Nephron (organoid): ENCODE data around the gene ARID1B.

Source experiments
- H3K27ac Mint-ChIP-seq, 3 experiments: 2 replicates each; pipeline ENCODE4 v1.8.0; 2020; ENCODE audit warnings: mixed read lengths in 3 of 3, mild to moderate bottlenecking in 2 of 3, moderate library complexity in 1 of 3
- H3K27me3 Mint-ChIP-seq: 2 replicates; pipeline ENCODE4 v1.8.0; 2021; ENCODE audit warnings: low read depth, mild to moderate bottlenecking, moderate library complexity, mixed read lengths
- H3K36me3 Mint-ChIP-seq: 2 replicates; pipeline ENCODE4 v1.8.0; 2020; ENCODE audit warnings: low read depth, mixed read lengths
- H3K4me1 Mint-ChIP-seq: 2 replicates; pipeline ENCODE4 v1.8.0; 2020; ENCODE audit warnings: mixed read lengths
- H3K4me3 Mint-ChIP-seq, 3 experiments: 2 replicates each; pipeline ENCODE4 v1.8.0; 2020; ENCODE audit warnings: mild to moderate bottlenecking in 3 of 3, mixed read lengths in 3 of 3, moderate library complexity in 2 of 3
- H3K9me3 Mint-ChIP-seq: 2 replicates; pipeline ENCODE4 v1.8.0; 2020; ENCODE audit warnings: mixed read lengths
- CTCF ChIP-seq, 3 experiments: fragments of 200-600 bp; sonication (generic); IDR thresholded peaks; one replicate each; pipeline ENCODE4 v1.5.0; 2021; ENCODE audit warnings: antibody characterized with exemption in 3 of 3; ENCODE audit not compliant: unreplicated experiment in 3 of 3

ARID1B gene

GRCh38 chr6:157058574-157058973 is 281.4 kb downstream of the ARID1B start:
- Mint-ChIP-seq H3K27ac (peak overlapping the region; percentile 62 to 68 (median 67)), H3K36me3 (peaks cover 26% of the 10 kb centered on the region), H3K27me3 (no peaks in the 10 kb centered on the region), H3K9me3 (no peaks in the 10 kb centered on the region), H3K4me3 (no peak overlapping the region), H3K4me1 (peaks cover 16% of the 10 kb centered on the region)
- TF ChIP-seq CTCF (IDR thresholded peaks at IDR 0.05; ENCODE audit: unreplicated experiment in 3 of 3): no peak

DNA sequence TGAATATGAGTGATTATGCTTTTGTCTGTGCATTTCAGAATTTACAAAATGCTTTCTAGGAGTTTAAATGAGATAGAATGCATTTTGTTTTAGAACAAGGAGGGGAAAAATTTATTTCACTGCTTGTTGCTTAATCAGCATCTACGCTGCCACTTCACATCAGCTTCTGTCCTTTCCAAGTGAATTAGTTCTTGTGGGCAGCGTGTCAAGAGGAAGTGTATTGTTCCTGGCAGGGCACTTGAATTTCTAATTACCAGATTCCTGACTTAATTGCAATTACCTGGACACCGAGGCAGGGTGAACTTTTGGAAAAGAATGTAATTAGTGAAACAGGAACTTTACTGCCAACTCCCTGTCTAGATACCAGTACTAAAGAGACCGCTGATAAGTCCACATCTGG is 282.6 kb downstream of the ARID1B start:
- peaks cover 27% of the 10 kb centered on the region for H3K36me3 Mint-ChIP-seq
- H3K4me3 Mint-ChIP-seq: peak overlapping the region in 1 of 3 experiments; percentile 11
- peaks cover 16% of the 10 kb centered on the region for H3K4me1 Mint-ChIP-seq
- TF ChIP-seq CTCF (IDR thresholded peaks at IDR 0.05; ENCODE audit: unreplicated experiment in 3 of 3): no peak
- no peaks in the 10 kb centered on the region for H3K9me3 Mint-ChIP-seq
- H3K27ac Mint-ChIP-seq: peak overlapping the region; percentile 61 to 90 (median 68)
- H3K27me3 Mint-ChIP-seq: no peaks in the 10 kb centered on the region

DNA sequence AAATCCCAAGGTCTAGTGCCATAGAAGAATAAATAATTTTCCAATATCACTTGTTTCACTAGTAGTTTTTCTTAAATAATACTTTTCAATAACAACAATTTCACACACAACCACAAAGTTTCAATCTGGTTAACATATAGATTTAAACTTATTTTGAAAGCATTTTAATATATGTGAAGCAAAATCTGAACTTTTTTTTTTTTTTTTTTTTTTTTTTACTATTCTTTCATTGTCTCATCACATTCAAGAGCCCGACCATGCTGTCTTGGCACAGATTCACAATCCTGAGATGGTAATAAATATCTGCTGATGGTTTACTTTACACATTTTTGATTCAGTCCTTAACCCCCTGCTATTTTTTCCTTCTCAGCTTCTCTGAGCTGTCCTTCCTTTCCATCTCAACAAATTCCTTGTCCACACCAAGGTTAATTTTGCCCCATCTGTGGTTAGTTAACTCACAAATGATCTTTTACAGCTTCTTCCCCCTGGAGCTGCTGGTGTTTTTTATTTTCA is 283.3 kb downstream of the ARID1B start:
- no peak for TF ChIP-seq CTCF (IDR thresholded peaks at IDR 0.05; ENCODE audit: unreplicated experiment in 3 of 3)
- H3K9me3 Mint-ChIP-seq: no peaks in the 10 kb centered on the region
- H3K36me3 Mint-ChIP-seq: peaks cover 23% of the 10 kb centered on the region
- H3K4me1 Mint-ChIP-seq: peaks cover 16% of the 10 kb centered on the region
- H3K4me3 Mint-ChIP-seq: no peak overlapping the region
- H3K27me3 Mint-ChIP-seq: no peaks in the 10 kb centered on the region
- peak overlapping the region in 2 of 3 experiments; percentile 33 to 43 for H3K27ac Mint-ChIP-seq

- peaks cover 28% of the 10 kb centered on the region for H3K4me1 Mint-ChIP-seq
- peak overlapping the region in 2 of 3 experiments; percentile 46 to 54 for H3K27ac Mint-ChIP-seq
- no peak for TF ChIP-seq CTCF (IDR thresholded peaks at IDR 0.05; ENCODE audit: unreplicated experiment in 3 of 3)
- H3K9me3 Mint-ChIP-seq: no peaks in the 10 kb centered on the region
- no peak overlapping the region for H3K4me3 Mint-ChIP-seq
- H3K36me3 Mint-ChIP-seq: peaks cover 12% of the 10 kb centered on the region
- no peaks in the 10 kb centered on the region for H3K27me3 Mint-ChIP-seq
Measured at GRCh38 chr6:157061770-157062594, 284.8 kb downstream of the ARID1B start.

DNA sequence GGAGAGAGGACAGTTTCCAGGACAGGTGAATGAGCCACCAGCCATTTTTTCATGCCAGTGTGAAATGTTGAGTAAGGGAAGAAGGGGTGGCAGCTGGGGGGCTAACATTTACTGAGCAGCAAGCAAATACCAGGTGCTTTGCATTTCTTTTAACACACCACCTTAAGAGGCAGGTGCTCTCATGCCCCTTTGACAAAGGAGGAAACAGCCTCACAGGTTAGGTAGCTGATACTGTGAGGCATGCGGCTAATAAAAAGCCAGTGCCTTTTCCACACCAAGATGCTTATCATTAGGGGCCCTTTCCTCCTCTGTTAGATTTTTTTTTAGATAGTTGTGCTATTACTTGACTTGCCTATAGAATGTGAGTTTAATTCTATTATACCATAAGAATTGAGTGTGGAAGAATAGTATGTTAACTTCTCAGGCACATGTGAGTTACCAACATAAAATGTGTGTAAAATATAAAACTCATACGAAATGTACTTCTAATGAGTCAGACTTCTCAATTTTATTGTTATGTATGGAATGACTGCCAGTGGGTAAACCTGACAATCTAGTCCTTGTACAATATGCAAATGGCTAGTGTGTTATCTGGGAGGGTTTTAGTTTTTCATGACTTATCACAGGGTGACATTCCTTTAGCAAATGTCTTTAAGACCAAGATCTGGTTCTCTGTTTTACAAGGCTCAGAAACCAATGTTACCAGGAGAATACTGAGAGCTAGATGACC is 286.2 kb downstream of the ARID1B start:
- peak overlapping the region; percentile 44 to 69 (median 55) for H3K27ac Mint-ChIP-seq
- H3K4me3 Mint-ChIP-seq: no peak overlapping the region
- H3K9me3 Mint-ChIP-seq: no peaks in the 10 kb centered on the region
- H3K36me3 Mint-ChIP-seq: peaks cover 12% of the 10 kb centered on the region
- peaks cover 39% of the 10 kb centered on the region for H3K4me1 Mint-ChIP-seq
- TF ChIP-seq CTCF (IDR thresholded peaks at IDR 0.05; ENCODE audit: unreplicated experiment in 3 of 3): no peak
- H3K27me3 Mint-ChIP-seq: no peaks in the 10 kb centered on the region
